Naive thymus-derived CD4-positive, alpha-beta T cell (primary cell): Measurements from ENCODE around the gene HCCS. TPM values are rescaled to one million over a fixed set of nuclear protein-coding genes. Genes with fewer than 3 reads are reported as not detected.

Source experiments
- ATAC-seq: fragments of 150-1000 bp; cut with Tn5 transposase; 2 replicates; pipeline ENCODE4 v1.10.0; 2021; ENCODE audit warnings: mild to moderate bottlenecking, moderate library complexity
- CTCF ChIA-PET: fragments of 350-600 bp; sonication (Branson Sonifier 250); formaldehyde crosslinking; loops from one replicate; lab custom pipeline; 2021; ENCODE audit warnings: antibody characterized with exemption; lab: Charles Lee
- POLR2A ChIA-PET: fragments of 350-600 bp; sonication (Branson Sonifier 250); formaldehyde crosslinking; loops from one replicate; lab custom pipeline; 2021; ENCODE audit warnings: antibody characterized with exemption, inconsistent platforms; lab: Charles Lee
- DNase-seq, 9 donors: peaks; one replicate each; pipeline versions ENCODE4 v3.0.0 to v3.0.0-alpha.2; 2020 to 2022; ENCODE audit warnings: mixed read lengths in 1 of 9
- H3K27ac ChIP-seq: one replicate; pipeline ENCODE4 v1.7.0; 2013; ENCODE audit warnings: mild to moderate bottlenecking, low read depth, low read length, moderate library complexity
- H3K27me3 ChIP-seq, 2 donors: one replicate each; pipeline ENCODE4 v1.7.0; 2013; ENCODE audit warnings: low read length in 2 of 2, mild to moderate bottlenecking in 2 of 2, moderate library complexity in 2 of 2; ENCODE audit not compliant: control insufficient read depth in 2 of 2, insufficient read depth in 2 of 2
- H3K36me3 ChIP-seq, 3 experiments: 1 replicate in 2 of 3; 2 replicates in 1 of 3; pipeline ENCODE4 v1.7.0; 2013; ENCODE audit warnings: low read length in 3 of 3, mild to moderate bottlenecking in 3 of 3, moderate library complexity in 1 of 3; ENCODE audit not compliant: insufficient read depth in 3 of 3, control insufficient read depth in 2 of 3
- H3K4me1 ChIP-seq, 2 donors: one replicate each; pipeline ENCODE4 v1.7.0; 2013; ENCODE audit warnings: low read length in 2 of 2, mild to moderate bottlenecking in 2 of 2, moderate library complexity in 1 of 2; ENCODE audit not compliant: control insufficient read depth in 2 of 2, insufficient read depth in 2 of 2
- H3K4me3 ChIP-seq: 2 replicates; pipeline ENCODE4 v1.7.0; 2013; ENCODE audit warnings: mild to moderate bottlenecking, low read length
- H3K9me3 ChIP-seq, 3 experiments: 1 replicate in 2 of 3; 2 replicates in 1 of 3; pipeline ENCODE4 v1.7.0; 2013; ENCODE audit warnings: low read length in 3 of 3; ENCODE audit not compliant: control insufficient read depth in 2 of 3
- H3K27ac Mint-ChIP-seq, 9 donors: one replicate each; pipeline ENCODE4 v1.8.0; 2020 to 2022; ENCODE audit warnings: mixed read lengths in 9 of 9, mild to moderate bottlenecking in 8 of 9, moderate library complexity in 5 of 9, inconsistent platforms in 2 of 9
- H3K27me3 Mint-ChIP-seq, 5 donors: one replicate each; pipeline ENCODE4 v1.8.0; 2021 to 2022; ENCODE audit warnings: mixed read lengths in 5 of 5, mild to moderate bottlenecking in 1 of 5
- H3K36me3 Mint-ChIP-seq, 5 donors: one replicate each; pipeline ENCODE4 v1.8.0; 2020 to 2022; ENCODE audit warnings: mixed read lengths in 5 of 5, mild to moderate bottlenecking in 3 of 5, inconsistent platforms in 1 of 5
- H3K4me1 Mint-ChIP-seq, 7 donors: one replicate each; pipeline ENCODE4 v1.8.0; 2020 to 2022; ENCODE audit warnings: mixed read lengths in 7 of 7, mild to moderate bottlenecking in 3 of 7, inconsistent platforms in 1 of 7
- H3K4me3 Mint-ChIP-seq, 10 donors: one replicate each; pipeline ENCODE4 v1.8.0; 2020 to 2022; ENCODE audit warnings: mild to moderate bottlenecking in 10 of 10, mixed read lengths in 10 of 10, moderate library complexity in 6 of 10, inconsistent platforms in 2 of 10
- H3K9me3 Mint-ChIP-seq, 11 donors: one replicate each; pipeline ENCODE4 v1.8.0; 2020 to 2022; ENCODE audit warnings: mixed read lengths in 11 of 11, mild to moderate bottlenecking in 4 of 11, inconsistent platforms in 1 of 11, moderate library complexity in 1 of 11
- intact Hi-C, 2 donors: fragments of 100-400 bp; cut with micrococcal nuclease; formaldehyde crosslinking; loops; one replicate each; pipeline ENCODE4 v1.15.1; 2023
- polyA plus RNA-seq, 2 donors: library from polyadenylated mRNA; unstranded; fragments of 300-500 nt; fragmentation: Illumina TruSeq; gene quantifications; one replicate each; pipeline ENCODE4 v1.2.3, GENCODE V29; 2021
- total RNA-seq, 6 experiments: library from RNA in 5 of 6; stranded (reverse) in 5 of 6; gene quantifications; 1 replicate in 5 of 6; 2 replicates in 1 of 6; pipeline ENCODE4 v1.2.3 and lab custom pipeline; 2021 to 2026

HCCS gene
- total and polyA plus RNA-seq, 7 experiments from 2014 or later = 5.6 to 20.4 (median 13.8) TPM

DNA sequence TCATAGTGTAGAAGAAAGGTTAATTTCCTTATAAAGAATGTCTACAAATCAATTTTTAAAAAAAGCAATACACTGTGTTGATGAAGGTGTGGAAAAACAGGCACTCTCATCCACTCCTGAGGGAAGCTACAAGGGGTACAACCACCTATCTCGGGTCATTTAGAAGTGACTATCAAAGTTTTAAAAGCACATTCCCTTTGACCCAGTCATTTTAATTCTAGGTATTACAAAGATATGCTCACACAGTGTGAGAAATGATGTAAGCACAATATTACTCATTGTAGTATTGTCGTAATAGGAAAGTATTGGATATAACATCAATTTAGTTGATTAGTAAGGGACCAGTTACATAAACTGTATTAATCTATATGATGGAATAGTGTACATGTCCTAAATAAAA is 7.4 kb upstream of the HCCS start:
- H3K27ac ChIP-seq = no peak overlapping the region
- H3K27me3 ChIP-seq = no peaks in the 10 kb centered on the region
- intact Hi-C loops = no loop called here
- Mint-ChIP-seq H3K27ac (no peak overlapping the region), H3K36me3 (peaks cover 0 to 9% (median 0%) of the 10 kb centered on the region in 5 donors), H3K9me3 (no peaks in the 10 kb centered on the region), H3K4me3 (no peak overlapping the region), H3K4me1 (no peaks in the 10 kb centered on the region), H3K27me3 (no peaks in the 10 kb centered on the region)
- H3K9me3 ChIP-seq = no peaks in the 10 kb centered on the region
- DNase-seq (no peak), ATAC-seq (no peak)
- no peaks in the 10 kb centered on the region for H3K36me3 ChIP-seq
- ChIA-PET CTCF (no interaction called here), POLR2A (no interaction called here)
- H3K4me3 ChIP-seq = no peak overlapping the region
- H3K4me1 ChIP-seq = no peaks in the 10 kb centered on the region

DNA sequence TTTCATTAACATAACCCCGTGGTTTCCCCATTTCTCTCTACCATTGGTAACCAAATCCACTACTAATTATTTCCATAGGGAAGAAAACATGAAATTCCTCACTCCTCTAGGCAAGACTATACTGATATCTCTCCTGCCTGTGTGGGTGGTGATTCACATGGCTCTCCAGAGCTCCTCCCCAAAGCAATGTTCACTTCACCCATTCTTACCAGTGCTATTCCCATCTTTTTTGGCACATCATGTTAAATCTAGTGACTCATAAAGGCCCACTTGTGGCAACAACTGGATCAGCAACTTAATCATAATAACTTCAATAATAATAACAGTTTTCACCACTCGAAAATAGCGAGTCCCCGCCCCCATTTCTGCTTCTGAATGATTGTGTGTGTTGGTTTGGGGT is 6.1 kb upstream of the HCCS start:
- no peaks in the 10 kb centered on the region for H3K9me3 Mint-ChIP-seq
- Histone ChIP-seq H3K9me3 (no peaks in the 10 kb centered on the region), H3K27me3 (no peaks in the 10 kb centered on the region), H3K4me1 (no peaks in the 10 kb centered on the region), H3K27ac (no peak overlapping the region), H3K4me3 (no peak overlapping the region), H3K36me3 (no peaks in the 10 kb centered on the region)
- ATAC-seq (no peak), DNase-seq (no peak)
- no peak overlapping the region for H3K4me3 Mint-ChIP-seq
- H3K4me1 Mint-ChIP-seq = no peaks in the 10 kb centered on the region
- H3K27ac Mint-ChIP-seq = no peak overlapping the region
- H3K27me3 Mint-ChIP-seq = no peaks in the 10 kb centered on the region
- CTCF ChIA-PET = no interaction called here
- H3K36me3 Mint-ChIP-seq = peaks cover 0 to 9% (median 0%) of the 10 kb centered on the region in 5 donors
- intact Hi-C loops = no loop called here
- POLR2A ChIA-PET = no interaction called here

GRCh38 chrX:11108253-11108941 is 2.7 kb upstream of the HCCS start:
- Histone ChIP-seq H3K27me3 (no peaks in the 10 kb centered on the region), H3K27ac (no peak overlapping the region), H3K4me1 (no peaks in the 10 kb centered on the region), H3K9me3 (no peaks in the 10 kb centered on the region), H3K4me3 (no peak overlapping the region), H3K36me3 (no peaks in the 10 kb centered on the region)
- no peak overlapping the region for H3K27ac Mint-ChIP-seq
- H3K27me3 Mint-ChIP-seq = no peaks in the 10 kb centered on the region
- ChIA-PET POLR2A (no interaction called here), CTCF (no interaction called here)
- DNase-seq (no peak), ATAC-seq (no peak)
- intact Hi-C loops = no loop called here
- peaks cover under 1 to 23% (median 17%) of the 10 kb centered on the region in 7 donors for H3K4me1 Mint-ChIP-seq
- peaks cover 0 to 6% (median 0%) of the 10 kb centered on the region in 5 donors for H3K36me3 Mint-ChIP-seq
- H3K9me3 Mint-ChIP-seq = no peaks in the 10 kb centered on the region
- H3K4me3 Mint-ChIP-seq = no peak overlapping the region

DNA sequence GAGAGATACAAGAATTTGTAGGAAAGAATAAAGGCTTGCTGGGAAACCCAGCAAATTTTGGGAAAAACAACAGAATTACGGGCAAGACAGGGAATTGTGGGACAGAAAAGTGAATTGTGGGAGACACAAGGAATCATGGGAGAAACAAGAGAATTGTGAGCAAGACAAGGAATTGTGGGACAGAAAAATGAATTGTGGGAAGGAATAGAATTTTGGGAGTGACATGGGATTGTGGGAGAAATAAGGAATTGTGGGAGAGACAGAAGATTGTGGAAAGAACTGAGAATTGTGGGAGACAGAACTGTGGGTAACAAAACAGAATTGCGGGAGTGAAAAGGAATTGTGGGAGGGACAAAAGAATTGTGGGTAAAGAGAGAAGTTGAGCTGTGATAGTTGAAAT is 1.2 kb upstream of the HCCS start:
- no peaks in the 10 kb centered on the region for H3K9me3 ChIP-seq
- peaks cover 0 to 4% (median 1%) of the 10 kb centered on the region in 3 experiments for H3K36me3 ChIP-seq
- intact Hi-C loops = loop anchor here (2.0 to 5.0 kb wide), 4 partner anchors 649 to 1768 kb away; partner anchors contain the start of gene MSL3 (in 1 of the 2)
- no peak for ATAC-seq
- Mint-ChIP-seq H3K27ac (no peak overlapping the region), H3K9me3 (peaks cover 0 to 2% (median 0%) of the 10 kb centered on the region in 11 donors), H3K36me3 (peaks cover 0 to 6% (median under 1%) of the 10 kb centered on the region in 5 donors), H3K4me3 (no peak overlapping the region), H3K4me1 (peaks cover 7 to 33% (median 24%) of the 10 kb centered on the region in 7 donors), H3K27me3 (no peaks in the 10 kb centered on the region)
- no peak overlapping the region for H3K4me3 ChIP-seq
- ChIA-PET CTCF (no interaction called here), POLR2A (no interaction called here)
- DNase-seq = no peak
- no peaks in the 10 kb centered on the region for H3K4me1 ChIP-seq
- H3K27ac ChIP-seq = no peak overlapping the region
- H3K27me3 ChIP-seq = no peaks in the 10 kb centered on the region

GRCh38 chrX:11111947-11112346 is 815 bp downstream of the HCCS start:
- peak in 1 of 9 donors; percentile 1 for DNase-seq
- H3K27me3 Mint-ChIP-seq = no peaks in the 10 kb centered on the region
- H3K4me1 Mint-ChIP-seq = peaks cover 7 to 33% (median 24%) of the 10 kb centered on the region in 7 donors
- Histone ChIP-seq H3K4me3 (peak overlapping the region; percentile 73), H3K4me1 (no peaks in the 10 kb centered on the region), H3K27me3 (no peaks in the 10 kb centered on the region), H3K9me3 (no peaks in the 10 kb centered on the region), H3K27ac (peak overlapping the region; percentile 87), H3K36me3 (peaks cover 3 to 19% (median 7%) of the 10 kb centered on the region in 3 experiments)
- H3K9me3 Mint-ChIP-seq = peaks cover 0 to 2% (median 0%) of the 10 kb centered on the region in 11 donors
- peak overlapping the region in 7 of 9 donors; percentile 90 to 99 (median 96) for H3K27ac Mint-ChIP-seq
- ATAC-seq = no peak
- intact Hi-C loops = loop anchor here (1.0 to 5.0 kb wide), 5 partner anchors 647 to 1770 kb away; partner anchors contain the start of gene MSL3 (in 1 of the 2)
- CTCF ChIA-PET = no interaction called here
- H3K4me3 Mint-ChIP-seq = peak overlapping the region in 4 of 10 donors; percentile 95 to 98 (median 96)
- peaks cover 0 to 6% (median 4%) of the 10 kb centered on the region in 5 donors for H3K36me3 Mint-ChIP-seq
- POLR2A ChIA-PET = interaction anchor here (0.6 kb wide), 1 partner anchor 1649 kb away, joined by 3 read pairs; no protein-coding TSS in a partner anchor

DNA sequence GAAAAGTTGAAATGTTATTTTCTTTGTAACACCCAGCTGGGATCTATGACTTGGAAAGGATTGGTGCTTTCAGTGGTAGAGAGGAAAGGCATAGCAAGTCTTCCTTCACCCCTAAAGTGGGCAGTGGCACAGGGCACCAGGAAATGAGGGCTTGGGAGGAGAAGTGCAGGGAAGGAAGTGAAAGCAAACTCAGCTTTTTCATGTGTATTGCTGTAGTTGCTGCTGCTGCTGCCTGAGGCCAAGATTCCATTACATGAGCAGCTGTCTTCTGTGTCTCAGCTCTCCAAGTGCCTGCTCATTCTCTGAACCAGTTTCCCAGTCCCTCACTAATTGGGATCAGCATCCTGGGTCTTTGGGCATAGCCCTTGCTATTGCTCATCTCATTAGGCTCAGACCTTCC is 2.6 kb downstream of the HCCS start:
- no peaks in the 10 kb centered on the region for H3K9me3 ChIP-seq
- peaks cover 3 to 34% (median 7%) of the 10 kb centered on the region in 3 experiments for H3K36me3 ChIP-seq
- Mint-ChIP-seq H3K4me1 (peaks cover 7 to 33% (median 24%) of the 10 kb centered on the region in 7 donors), H3K9me3 (peaks cover 0 to 2% (median 0%) of the 10 kb centered on the region in 11 donors), H3K36me3 (peaks cover 0 to 14% (median 5%) of the 10 kb centered on the region in 5 donors), H3K4me3 (peak overlapping the region in 3 of 10 donors; percentile 36 to 75 (median 65)), H3K27me3 (no peaks in the 10 kb centered on the region), H3K27ac (peak overlapping the region in 7 of 9 donors; percentile 51 to 90 (median 62))
- H3K4me3 ChIP-seq = no peak overlapping the region
- H3K27ac ChIP-seq = no peak overlapping the region
- ChIA-PET POLR2A (interaction anchor here (1.4 kb wide), 1 partner anchor 8 kb away, joined by 3 read pairs; no protein-coding TSS in a partner anchor), CTCF (no interaction called here)
- intact Hi-C loops = loop anchor here in 1 of 2 donors (5.0 kb wide), 2 partner anchors 996 to 1771 kb away; no protein-coding TSS in a partner anchor
- no peaks in the 10 kb centered on the region for H3K4me1 ChIP-seq
- no peak for DNase-seq
- ATAC-seq = no peak
- no peaks in the 10 kb centered on the region for H3K27me3 ChIP-seq
